HL-60 (cell line): ENCODE results near the gene ITGA3.

Experiments used
- DNase-seq, 2 experiments: peaks; one replicate each; pipeline ENCODE4 v3.0.0-alpha.2; 2010 to 2020; ENCODE audit warnings: low read depth in 1 of 2, low spot score in 1 of 2
- H3K27ac ChIP-seq: fragments of 250-450 bp; sonication (Bioruptor Pico); replicated peaks from 2 replicates; pipeline ENCODE4 v1.5.1; 2020; ENCODE audit warnings: mild to moderate bottlenecking, moderate library complexity
- H3K27me3 ChIP-seq: fragments of 250-450 bp; sonication (Bioruptor Pico); 2 replicates; pipeline ENCODE4 v1.5.1; 2021; ENCODE audit warnings: mild to moderate bottlenecking, moderate library complexity; ENCODE audit not compliant: insufficient read depth, poor library complexity, severe bottlenecking
- H3K4me3 ChIP-seq: replicated peaks from 2 replicates; pipeline ENCODE4 v1.5.1; 2011; ENCODE audit warnings: mild to moderate bottlenecking, control low read depth, low read length; ENCODE audit not compliant: insufficient read depth
- CTCF ChIP-seq: IDR thresholded peaks from one replicate; pipeline ENCODE4 v1.5.1; 2011; ENCODE audit warnings: low read length, control low read depth, inconsistent platforms; ENCODE audit not compliant: insufficient read depth
- GABPA ChIP-seq: IDR thresholded peaks from 2 replicates; pipeline ENCODE4 v1.6.1; 2012; ENCODE audit warnings: low read depth
- POLR2AphosphoS5 ChIP-seq: IDR thresholded peaks from 2 replicates; pipeline ENCODE4 v1.6.1; 2012; ENCODE audit warnings: low read depth
- REST ChIP-seq: IDR thresholded peaks from 2 replicates; pipeline ENCODE4 v1.6.1; 2012; ENCODE audit warnings: low read depth; ENCODE audit not compliant: insufficient replicate concordance
- SPI1 ChIP-seq: IDR thresholded peaks from 2 replicates; pipeline ENCODE4 v1.6.1; 2012; ENCODE audit warnings: low read depth, mild to moderate bottlenecking, borderline replicate concordance

ITGA3 gene

GRCh38 chr17:50096758-50097157, 40.8 kb downstream of the ITGA3 start:
- Histone ChIP-seq H3K4me3 (no peak overlapping the region), H3K27ac (no peak overlapping the region), H3K27me3 (peaks cover 30% of the 10 kb centered on the region)
- no peak for DNase-seq
- TF ChIP-seq GABPA (no peak), SPI1 (no peak), CTCF (no peak), POLR2AphosphoS5 (no peak), REST (no peak)

GRCh38 chr17:50097455-50097854, 41.5 kb downstream of the ITGA3 start:
- peaks cover 30% of the 10 kb centered on the region for H3K27me3 ChIP-seq
- TF ChIP-seq GABPA (no peak), SPI1 (no peak), REST (no peak), POLR2AphosphoS5 (no peak), CTCF (no peak)
- DNase-seq = no peak
- no peak overlapping the region for H3K4me3 ChIP-seq
- no peak overlapping the region for H3K27ac ChIP-seq

- H3K27ac ChIP-seq = no peak overlapping the region
- H3K4me3 ChIP-seq = no peak overlapping the region
- no peak for DNase-seq
- no peak for TF ChIP-seq REST
- no peak for TF ChIP-seq SPI1
- TF ChIP-seq CTCF = no peak
- no peak for TF ChIP-seq POLR2AphosphoS5
- TF ChIP-seq GABPA = no peak
- H3K27me3 ChIP-seq = peaks cover 28% of the 10 kb centered on the region
Measured at GRCh38 chr17:50097926-50098325, 42.0 kb downstream of the ITGA3 start.
